H1 (cell line): ENCODE measurements around the gene FAM13C.

Experiments used
- CEBPB ChIP-seq: IDR thresholded peaks from 2 replicates; pipeline ENCODE4 v1.6.1; 2012; ENCODE audit warnings: low read depth, low read length
- EZH2 ChIP-seq: fragments of 200-600 bp; sonication (generic); IDR thresholded peaks from 2 replicates; pipeline ENCODE4 v1.7.1; 2012; ENCODE audit warnings: low read depth, mild to moderate bottlenecking, moderate library complexity, low read length, inconsistent platforms; ENCODE audit not compliant: severe bottlenecking
- NANOG ChIP-seq: IDR thresholded peaks from 2 replicates; pipeline ENCODE4 v1.6.1; 2011; ENCODE audit warnings: low read length, low read depth, mild to moderate bottlenecking, inconsistent platforms; ENCODE audit not compliant: insufficient read depth, poor library complexity, severe bottlenecking
- POLR2AphosphoS5 ChIP-seq: IDR thresholded peaks from 2 replicates; pipeline ENCODE4 v1.6.1; 2011; ENCODE audit warnings: low read depth, low read length
- RNF2 ChIP-seq: fragments of 200-900, 300-1000 bp; sonication (generic); IDR thresholded peaks from 2 replicates; pipeline ENCODE4 v1.7.1; 2016; ENCODE audit warnings: borderline replicate concordance, low read depth, mild to moderate bottlenecking, antibody characterized with exemption, low read length; ENCODE audit not compliant: poor library complexity, severe bottlenecking; ENCODE audit errors: missing control alignments
- TAF7 ChIP-seq: optimal IDR thresholded peaks from 2 replicates; pipeline ENCODE3; 2011; ENCODE audit warnings: low read depth, mild to moderate bottlenecking, inconsistent platforms, low read length, moderate library complexity, borderline replicate concordance
- ZNF274 ChIP-seq: IDR thresholded peaks from 2 replicates; pipeline ENCODE4 v1.7.0; 2012; ENCODE audit warnings: low read length, borderline replicate concordance; ENCODE audit errors: extremely low read depth
- TF ChIP-seq, protein P1 (sequence below), 3 experiments: IDR thresholded peaks; 1 replicate in 2 of 3; 2 replicates in 1 of 3; pipeline versions ENCODE4 v1.5.1 to v1.6.1; 2011; ENCODE audit warnings: low read length in 3 of 3, mild to moderate bottlenecking in 3 of 3, inconsistent platforms in 2 of 3, low read depth in 1 of 3, moderate library complexity in 1 of 3; ENCODE audit not compliant: insufficient read depth in 1 of 3; ENCODE audit errors: control extremely low read depth in 1 of 3

DNA sequence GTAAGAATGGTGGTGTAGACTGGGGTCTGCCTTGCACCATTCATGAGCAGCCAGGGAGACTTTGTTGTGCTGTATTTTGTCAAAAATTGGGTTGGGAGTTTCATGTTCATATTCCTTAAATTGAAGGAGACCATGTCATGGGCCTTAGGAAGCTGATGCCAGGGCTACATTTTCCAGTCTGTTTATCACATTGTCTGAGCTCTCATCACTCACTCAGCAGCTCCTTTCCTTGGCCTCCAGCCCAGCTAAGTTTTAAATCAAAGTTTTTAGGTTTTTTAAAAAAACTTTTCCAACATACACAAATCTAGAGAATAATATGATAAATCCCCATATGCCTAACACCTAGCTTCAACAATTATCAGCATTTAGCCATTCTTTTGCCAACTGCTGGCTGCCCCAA, 12.6 kb upstream of the FAM13C start:
- no peak for TF ChIP-seq NANOG
- TF ChIP-seq, protein P1, sequence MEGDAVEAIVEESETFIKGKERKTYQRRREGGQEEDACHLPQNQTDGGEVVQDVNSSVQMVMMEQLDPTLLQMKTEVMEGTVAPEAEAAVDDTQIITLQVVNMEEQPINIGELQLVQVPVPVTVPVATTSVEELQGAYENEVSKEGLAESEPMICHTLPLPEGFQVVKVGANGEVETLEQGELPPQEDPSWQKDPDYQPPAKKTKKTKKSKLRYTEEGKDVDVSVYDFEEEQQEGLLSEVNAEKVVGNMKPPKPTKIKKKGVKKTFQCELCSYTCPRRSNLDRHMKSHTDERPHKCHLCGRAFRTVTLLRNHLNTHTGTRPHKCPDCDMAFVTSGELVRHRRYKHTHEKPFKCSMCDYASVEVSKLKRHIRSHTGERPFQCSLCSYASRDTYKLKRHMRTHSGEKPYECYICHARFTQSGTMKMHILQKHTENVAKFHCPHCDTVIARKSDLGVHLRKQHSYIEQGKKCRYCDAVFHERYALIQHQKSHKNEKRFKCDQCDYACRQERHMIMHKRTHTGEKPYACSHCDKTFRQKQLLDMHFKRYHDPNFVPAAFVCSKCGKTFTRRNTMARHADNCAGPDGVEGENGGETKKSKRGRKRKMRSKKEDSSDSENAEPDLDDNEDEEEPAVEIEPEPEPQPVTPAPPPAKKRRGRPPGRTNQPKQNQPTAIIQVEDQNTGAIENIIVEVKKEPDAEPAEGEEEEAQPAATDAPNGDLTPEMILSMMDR (IDR thresholded peaks at IDR 0.05; ENCODE audit: control extremely low read depth in 1 of 3, insufficient read depth in 1 of 3, low read depth in 1 of 3, low read length in 3 of 3): no peak
- no peak for TF ChIP-seq POLR2AphosphoS5
- TF ChIP-seq ZNF274: no peak
- no peak for TF ChIP-seq EZH2
- no peak for TF ChIP-seq TAF7
- no peak for TF ChIP-seq RNF2
- no peak for TF ChIP-seq CEBPB
